Medulla oblongata (tissue), 1 donor: ENCODE results near the gene ADAMTS10.
"Not testable (repeated sequence)": the region's sequence is repeated elsewhere in the genome, so short reads cannot be mapped to it uniquely, and the experiment has no call there.

Source experiments
- DNase-seq: peaks from one replicate; pipeline ENCODE4 v3.0.0-alpha.2; 2015; ENCODE audit errors: extremely low spot score

The ADAMTS10 gene

DNA sequence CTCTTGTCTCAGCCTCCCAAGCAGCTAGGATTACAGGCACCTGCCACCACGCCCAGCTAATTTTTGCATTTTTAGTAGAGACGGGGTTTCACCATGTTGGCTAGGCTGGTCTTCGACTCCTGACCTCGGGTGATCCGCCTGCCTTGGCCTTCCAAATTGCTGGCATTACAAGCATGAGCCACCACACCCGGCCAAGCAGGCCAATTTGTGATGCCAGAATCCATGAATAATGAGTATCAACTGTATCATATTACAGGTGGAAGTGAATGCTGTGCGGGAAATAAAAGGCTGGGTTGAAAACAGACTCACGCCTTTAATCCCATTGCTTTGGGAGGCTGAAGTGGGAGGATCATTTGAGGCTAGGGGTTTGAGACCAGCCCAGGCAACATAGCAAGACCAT is 16.3 kb upstream of the ADAMTS10 start:
- no peak for DNase-seq

DNA sequence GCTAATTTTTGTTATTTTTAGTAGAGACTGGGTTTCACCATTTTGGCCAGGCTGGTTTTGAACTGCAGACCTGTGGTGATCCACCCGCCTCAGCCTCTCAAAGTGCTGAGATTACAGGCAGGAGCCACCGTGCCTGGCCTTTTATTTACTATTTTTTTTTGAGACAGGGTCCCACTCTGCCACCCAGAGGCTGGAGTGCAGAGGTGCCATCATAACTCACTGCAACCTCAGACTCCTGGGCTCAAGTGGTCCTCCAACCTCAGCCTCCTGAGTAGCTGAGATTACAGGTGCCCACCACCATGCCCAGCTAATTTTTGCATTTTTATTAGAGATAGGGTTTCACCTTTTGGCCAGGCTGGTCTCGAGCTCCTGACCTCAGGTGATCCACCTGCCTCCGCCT is 12.4 kb upstream of the ADAMTS10 start:
- not testable (repeated sequence) for DNase-seq

DNA sequence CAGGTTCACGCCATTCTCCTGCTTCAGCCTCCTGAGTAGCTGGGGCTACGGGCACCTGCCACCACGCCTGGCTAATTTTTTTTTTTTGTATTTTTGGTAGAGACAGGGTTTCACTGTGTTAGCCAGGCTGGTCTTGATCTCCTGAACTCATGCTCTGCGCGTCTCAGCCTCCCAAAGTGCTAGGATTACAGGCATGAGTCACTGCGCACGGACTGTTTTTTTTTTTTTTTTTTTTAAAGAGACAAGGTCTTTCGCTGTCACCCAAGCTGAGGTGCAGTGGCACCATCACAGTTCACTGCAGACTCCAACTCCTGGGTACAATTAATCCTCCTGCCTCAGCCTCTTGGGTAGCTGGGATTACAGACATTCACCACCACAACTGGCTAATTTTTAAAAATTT is 8.2 kb upstream of the ADAMTS10 start:
- DNase-seq: no peak

DNA sequence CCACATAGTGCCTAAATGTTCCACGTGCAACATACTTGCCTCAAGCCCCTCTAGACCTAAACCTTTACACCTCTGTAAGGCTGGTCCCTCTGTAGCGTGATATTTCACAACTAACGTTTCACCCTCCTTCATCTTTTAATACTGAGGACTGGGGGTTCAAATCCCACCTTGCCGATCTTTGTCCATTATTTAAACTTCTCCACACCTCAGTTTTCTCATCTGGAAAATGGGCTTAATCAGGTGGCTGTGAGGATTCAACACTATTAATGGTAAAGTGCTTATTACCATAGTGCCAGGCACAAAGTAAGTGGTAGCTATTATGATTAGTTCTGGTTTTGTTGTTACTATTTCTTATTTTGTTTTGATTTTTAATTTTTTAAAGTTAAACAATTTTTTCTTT is 7.5 kb upstream of the ADAMTS10 start:
- no peak for DNase-seq

DNA sequence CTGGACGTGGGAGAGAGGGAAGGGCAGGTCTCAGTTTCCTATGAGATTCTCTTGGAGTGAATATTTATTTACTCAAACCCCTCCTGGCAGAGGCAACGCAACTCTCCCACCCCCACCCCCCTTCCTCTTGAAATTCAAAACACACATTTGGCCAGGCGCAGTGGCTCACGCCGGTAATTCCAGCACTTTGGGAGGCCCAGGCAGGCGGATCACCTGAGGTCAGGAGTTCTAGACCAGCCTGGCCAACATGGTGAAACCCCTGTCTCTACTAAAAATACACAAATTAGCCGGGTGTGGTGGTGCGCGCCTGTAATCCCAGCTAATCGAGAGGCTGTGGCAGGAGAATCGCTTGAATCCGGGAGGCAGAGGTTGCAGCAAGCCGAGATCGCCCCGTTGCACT is 6.8 kb upstream of the ADAMTS10 start:
- not testable (repeated sequence) for DNase-seq

DNA sequence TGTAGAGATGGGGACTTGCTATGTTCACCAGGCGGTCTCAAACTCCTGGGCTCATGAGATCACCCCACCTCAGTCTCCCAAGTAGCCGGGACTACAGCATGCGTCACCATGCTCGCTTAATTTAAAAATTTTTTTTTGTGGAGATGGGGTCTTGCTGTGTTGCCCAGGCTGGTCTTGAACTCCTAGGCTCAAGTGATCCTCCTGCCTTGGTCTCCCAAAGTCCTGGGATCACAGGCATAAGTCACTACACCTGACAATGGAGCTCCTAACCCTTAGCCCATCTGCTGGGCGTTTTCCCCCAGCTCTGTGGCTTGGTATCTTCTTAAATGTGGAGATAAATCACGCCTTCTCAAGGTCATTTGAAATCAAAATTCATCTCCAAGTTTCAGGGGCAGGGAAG is 6.3 kb upstream of the ADAMTS10 start:
- no peak for DNase-seq

DNA sequence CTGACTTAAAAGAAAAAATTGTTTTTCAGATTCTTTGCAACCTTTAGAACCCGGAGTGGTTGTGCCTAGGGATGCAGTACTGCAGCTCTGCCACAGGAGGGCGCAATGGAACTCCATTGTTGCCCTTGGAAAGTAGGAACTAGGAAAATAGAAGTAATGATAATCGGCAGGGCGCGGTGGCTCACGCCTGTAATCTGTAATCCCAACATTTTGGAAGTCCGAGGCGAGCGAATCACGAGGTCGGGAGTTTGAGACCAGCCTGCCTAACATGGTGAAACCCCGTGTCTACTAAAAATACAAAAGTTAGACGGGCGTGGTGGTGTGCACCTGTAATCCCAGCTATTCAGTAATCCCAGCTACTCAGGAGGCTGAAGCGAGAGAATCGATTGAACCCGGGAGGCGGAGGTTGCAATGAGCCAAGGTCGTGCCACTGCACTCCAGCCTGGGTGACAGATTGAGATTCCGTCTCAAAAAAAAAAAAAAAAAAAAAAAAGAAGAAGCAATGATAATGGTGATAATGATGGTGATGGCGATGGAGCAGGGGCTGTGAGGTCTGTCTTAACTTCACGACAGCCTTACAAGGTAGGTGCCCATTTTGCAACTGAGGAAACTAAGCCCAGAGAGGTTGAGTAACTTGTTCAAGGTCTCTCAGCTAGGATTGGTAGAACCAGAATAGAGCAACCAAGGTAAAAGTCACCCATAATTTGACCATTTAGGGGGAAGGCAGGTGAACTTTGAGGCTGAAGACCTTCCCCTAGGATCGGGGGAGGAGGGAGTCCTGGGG is 5.5 kb upstream of the ADAMTS10 start:
- DNase-seq: peak; percentile 45

DNA sequence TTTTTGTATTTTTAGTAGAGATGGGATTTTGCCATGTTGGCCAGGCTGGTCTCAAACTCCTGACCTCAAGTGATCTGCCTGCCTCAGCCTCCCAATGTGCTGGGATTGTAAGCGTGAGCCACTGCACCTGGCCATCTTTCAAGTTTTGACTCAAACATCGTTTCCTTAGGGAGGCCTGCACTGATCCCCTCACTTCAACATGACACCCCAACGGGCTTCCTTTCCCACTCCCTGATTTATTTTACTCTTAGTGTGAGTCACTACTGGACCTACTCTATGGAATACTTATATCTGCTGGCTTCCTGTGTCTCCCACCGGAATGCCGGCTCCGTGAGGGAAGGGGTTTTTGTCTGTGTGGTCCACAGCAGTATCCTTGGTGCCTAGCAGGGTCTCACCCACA is 4.5 kb upstream of the ADAMTS10 start:
- no peak for DNase-seq

DNA sequence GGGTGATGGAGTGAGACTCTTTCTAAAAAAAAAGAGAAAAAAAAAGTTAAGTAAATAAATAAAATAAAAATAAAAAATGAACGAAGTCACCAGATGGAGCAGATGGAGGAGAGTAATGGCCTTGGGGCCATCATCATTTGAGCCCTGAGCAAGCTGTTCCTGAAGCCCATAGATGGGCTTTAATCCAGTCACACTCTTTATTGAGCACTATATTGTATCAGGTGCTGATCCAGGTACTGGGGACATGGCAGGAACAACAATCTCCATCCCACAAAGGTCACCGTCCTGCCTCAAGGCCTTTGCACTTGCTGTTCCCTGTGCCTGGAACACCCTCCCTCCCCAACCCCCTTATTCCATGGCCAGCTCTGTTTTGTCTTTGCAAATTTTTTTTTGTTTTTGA is 3.9 kb upstream of the ADAMTS10 start:
- DNase-seq: no peak

DNA sequence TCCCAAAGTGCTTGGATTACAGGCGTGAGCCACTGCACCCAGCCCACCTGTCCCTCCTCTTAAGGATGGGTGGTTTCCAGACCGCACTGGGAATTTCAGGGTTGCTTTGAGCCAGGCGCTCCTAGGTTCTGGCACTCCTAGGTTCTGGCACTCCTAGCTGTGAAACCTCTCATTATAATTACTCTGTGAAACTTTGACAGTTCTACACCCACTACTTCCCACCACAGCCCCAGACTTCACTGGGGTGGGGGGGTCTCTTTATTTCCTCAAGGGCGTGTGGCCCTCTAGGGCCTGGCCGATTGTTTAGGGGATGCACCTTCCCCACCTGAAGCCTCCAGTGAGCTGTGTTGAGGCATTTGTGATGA is 2.3 kb upstream of the ADAMTS10 start:
- DNase-seq: no peak

DNA sequence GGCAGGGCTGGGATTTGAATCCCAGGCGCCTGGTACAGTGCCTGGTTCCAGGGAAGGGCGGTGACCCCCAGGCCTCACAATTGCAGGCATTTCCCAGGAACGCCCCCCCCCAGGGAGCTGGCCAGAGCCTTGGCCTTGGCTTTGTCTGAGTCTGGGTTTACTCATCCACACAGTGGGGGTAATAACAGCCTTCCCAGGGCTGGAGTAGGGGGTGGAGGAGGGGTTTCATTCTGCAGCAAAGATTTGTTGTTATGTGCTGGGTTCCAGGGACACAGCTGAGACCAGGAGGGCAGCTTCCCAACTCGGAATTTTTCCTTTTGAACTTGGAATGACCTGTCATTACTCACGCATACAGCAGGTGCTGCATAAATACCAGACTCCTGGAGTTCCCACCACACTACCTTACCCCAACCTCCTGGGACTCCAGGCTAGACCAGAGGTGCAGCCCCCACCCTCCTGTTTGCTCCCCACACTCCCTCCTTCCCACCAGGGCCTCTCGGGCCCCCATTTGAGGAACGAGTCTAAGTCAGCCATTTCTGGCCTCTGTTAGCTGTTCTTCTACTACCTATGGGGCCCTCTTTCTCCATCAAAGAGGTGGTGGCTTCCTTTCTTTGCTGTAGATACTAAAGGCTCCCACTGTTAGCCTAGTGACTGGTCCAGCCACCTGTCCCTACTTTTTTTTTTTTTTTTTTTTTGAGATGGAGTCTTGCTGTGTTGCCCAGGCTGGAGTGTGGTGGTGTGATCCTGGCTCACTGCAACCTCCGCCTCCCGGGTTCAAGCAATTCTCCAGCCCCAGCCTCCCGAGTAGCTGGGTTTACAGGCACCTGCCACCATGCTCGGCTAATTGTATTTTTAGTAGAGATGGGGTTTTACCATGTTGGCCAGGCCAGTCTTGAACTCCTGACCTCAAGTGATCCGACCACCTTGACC is 1.6 kb upstream of the ADAMTS10 start:
- DNase-seq: no peak

DNA sequence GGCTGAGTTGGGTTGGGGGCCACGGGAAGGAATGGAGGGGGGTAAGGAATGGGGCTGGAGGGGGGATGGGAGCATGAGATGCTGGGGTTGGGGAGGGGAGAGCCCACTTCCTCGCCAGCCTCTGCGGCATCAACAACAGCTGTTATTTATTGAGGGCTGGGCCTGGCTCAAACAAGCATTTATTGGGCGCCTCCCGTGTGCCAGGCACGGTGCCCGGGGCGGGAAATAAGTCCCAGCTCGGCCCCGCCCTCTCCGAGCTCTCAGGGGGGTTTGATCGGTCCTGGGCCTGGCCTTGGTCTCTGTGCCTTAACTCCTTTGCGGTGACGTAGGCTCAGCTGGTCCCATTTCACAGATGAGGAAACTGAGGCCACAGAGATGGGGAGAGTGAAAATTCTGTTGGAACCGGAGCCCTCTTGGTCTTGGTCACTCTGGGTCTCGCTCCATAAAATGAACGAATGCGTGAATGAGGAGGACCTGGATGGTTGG is 919 bp upstream of the ADAMTS10 start:
- no peak for DNase-seq

DNA sequence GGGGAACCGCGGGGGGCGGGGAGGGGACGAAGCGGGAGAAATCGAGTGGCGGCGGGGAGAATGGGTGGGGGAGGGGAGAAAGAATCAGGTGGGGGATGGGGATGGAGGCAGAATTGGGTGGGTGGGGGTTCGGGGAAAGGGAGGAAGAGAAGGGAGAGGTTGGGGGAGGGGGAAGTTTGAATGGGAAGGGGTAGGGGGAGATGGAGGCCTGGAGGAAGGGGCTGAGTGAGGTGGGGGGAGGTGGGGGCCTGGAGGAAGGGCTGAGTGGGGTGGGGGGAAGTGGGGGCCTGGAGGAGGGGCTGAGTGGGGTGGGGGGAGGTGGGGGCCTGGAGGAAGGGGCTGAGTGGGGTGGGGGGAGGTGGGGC is 403 bp upstream of the ADAMTS10 start:
- DNase-seq: no peak

DNA sequence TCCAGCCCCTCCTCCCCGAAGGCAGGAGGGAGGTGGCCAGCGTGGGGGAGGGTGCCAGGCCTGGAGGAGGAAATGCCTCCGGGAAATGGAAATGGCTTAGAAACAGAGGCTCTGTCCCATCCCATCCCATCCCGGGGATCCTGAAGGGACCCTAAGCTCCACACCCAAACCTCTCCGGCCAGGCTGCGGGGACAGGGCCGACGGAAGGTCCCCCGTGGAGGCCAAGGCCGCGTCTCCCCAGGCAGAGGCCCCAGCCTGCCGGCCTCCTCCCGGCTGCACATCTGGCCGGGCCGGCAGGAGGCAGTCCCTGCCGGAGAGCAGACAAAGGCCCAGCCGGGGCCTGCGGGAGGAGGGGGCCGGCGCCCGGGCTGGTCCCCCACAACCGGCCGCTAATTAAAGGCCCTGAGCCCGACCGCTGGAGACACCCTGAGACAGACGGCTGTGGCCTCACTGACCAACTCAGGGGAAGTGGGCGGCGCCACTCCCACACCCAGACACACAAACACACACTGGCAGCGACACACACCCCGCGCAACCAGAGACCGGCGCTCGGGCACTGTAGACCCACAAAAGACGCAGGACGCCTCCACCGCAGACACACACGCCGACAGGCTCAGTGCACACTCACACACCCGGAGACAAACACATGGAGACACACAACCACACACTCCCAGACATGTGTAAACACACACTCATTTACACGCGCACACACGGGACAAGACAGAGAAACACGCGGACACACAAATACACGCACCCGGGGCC is 1.1 kb downstream of the ADAMTS10 start:
- DNase-seq: peak; percentile 32

DNA sequence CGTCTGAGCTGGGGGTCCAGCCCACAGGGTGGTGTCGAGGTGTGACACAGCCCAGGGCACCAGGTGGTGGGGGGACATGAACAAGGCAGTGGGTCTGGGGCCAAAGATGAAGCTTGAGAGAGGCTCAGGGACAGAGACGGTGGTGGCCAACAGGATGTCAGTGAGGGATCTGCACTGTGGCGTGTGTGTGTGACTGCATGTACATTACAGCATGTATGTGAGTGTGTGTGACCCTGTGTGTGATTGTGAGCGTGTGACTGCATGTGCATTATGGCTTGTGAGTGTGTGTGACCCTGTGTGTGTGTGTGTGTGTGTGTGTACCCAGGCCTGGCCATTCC is 1.6 kb downstream of the ADAMTS10 start:
- no peak for DNase-seq

DNA sequence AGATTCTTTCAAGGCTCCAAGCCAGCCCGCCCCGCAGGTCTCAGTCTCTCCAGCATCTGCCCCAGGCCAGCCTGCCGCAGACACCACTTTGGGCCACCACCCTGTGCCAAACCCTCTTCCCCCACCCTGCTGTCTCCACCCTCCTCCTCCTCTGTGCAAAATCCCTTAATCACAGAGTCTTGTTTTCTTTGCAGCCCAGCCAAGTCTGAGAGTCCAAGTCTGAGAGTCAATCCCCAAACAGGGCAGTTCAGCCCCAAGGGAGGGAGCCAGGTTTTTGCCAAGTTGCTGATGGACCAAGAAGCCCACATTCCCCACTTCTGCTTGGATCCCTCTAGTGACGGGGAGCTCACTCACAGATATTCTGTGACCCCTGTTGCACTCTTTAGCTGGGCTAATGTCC is 3.1 kb downstream of the ADAMTS10 start:
- no peak for DNase-seq

DNA sequence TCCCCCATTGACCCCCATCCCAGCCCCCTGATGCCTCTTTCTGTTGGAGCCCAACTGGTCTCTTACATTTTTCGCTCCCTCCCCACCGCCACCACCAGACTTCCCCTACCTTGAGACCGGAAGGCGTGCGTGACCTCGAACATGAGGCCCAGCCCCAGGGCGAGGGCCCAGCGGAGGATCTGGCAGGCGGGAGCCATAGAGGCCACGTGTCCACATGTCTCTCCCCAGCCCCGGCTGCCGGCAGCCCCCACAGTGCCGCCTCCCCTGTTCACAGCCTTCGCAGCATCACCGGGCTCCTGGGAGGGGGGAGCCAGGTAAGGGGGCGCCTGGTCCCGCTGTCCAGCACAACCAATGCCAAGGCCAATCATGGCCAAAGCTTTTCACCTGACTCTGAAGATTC is 5.0 kb downstream of the ADAMTS10 start:
- no peak for DNase-seq

DNA sequence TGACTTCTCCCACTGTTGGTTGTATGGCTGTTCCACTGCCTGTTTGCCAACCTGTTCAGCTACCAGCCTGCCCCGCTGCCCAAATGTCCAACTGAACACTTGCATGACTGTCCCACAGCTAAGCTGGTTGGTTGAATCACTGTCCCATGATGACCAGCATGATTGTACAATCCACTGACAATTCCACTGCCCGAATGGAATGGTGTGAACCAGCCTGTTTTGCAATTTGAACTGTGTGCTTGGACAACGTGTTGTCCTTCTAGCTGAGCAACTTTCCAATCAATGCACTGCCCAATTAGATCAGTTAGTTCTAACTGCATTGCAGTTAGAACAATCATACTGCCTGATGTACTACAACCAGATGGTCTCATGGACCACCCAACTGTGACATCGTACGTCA is 8.7 kb downstream of the ADAMTS10 start:
- no peak for DNase-seq

DNA sequence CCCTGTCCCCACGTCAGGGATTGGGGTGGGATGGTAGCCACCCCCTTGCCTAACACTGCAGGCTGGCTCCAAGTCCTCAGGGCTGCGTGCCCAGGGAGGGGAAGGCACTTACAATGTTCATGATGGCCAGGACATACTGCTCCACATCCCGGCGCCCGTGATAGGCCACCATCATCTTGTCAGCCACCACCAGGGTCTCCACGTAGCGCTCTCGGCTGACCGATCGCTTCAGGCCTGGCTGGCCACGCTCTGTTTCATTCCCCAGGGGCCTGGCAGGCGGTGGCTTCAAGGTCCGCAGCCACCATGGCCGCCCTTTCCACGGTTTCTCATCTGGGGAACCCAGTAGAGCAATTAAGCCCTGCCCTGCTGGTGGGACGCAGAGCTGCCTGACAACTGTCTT is 9.7 kb downstream of the ADAMTS10 start:
- no peak for DNase-seq

DNA sequence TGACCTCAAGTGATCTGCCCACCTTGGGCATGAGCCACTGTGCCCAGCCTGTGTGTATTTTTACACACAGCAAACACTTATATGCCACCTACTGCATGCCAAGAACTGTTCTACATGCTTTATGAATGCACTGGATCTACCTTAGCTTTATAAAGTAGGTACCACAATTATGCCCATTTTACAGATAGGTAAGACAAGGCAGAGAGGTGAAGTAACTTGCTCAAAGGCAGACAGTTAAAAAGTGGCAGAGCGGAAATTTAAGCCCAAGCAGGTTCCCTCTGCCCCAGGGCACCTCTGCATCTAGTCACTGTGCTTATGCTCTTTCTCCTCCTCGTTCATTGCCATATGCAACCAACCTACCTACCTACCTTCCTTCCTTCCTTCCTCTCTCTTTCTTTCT is 10.5 kb downstream of the ADAMTS10 start:
- DNase-seq: no peak

DNA sequence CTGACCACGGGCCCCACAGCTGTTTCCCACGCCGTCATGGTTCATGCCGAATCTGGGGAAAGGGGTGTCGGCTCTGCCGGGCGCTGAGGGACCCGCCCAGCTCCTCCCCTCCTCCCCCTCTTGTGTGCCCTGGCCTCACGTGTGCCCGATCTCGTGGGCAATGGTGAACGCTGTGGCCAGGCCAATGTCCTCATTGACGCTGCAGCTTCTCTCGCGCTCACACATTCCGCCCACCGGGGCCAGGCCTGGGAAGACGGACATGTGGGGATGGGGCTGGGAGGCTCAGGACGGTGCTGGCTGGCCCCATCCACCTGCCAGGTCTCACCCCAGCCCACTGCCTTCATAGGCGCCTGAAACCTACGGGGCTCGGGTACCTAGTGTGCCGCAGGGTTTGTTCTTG is 14.3 kb downstream of the ADAMTS10 start:
- no peak for DNase-seq

DNA sequence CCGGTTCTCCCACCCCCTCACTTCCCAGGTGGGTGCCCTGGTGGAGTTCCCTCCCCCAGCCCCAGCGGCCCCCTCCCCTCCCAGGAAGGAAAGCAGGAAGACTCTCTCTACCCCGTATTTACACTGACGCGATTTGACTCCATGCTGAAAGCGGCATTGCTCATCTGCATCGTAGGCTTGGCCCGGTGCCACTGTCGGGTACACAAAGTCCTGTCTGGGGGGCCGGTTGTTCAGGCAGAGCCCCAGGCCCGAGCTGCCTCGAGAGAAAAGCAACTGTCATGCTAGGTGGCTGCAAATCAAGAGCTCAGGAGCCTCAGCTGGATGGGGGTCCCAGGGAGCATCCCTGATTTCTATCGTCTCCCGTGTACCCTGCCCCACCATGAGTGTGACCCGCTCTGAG is 14.9 kb downstream of the ADAMTS10 start:
- no peak for DNase-seq
